ENCODE data around the gene TRIM24. TPM values are rescaled to one million over a fixed set of nuclear protein-coding genes. Genes with fewer than 3 reads are reported as not detected.
"Not testable (repeated sequence)": the region's sequence is repeated elsewhere in the genome, so short reads cannot be mapped to it uniquely, and the experiment has no call there.

Gene TRIM24
- total and polyA plus RNA-seq, 3 donors from 2014 or later: 38.7 to 63.2 (median 55.9) TPM

DNA sequence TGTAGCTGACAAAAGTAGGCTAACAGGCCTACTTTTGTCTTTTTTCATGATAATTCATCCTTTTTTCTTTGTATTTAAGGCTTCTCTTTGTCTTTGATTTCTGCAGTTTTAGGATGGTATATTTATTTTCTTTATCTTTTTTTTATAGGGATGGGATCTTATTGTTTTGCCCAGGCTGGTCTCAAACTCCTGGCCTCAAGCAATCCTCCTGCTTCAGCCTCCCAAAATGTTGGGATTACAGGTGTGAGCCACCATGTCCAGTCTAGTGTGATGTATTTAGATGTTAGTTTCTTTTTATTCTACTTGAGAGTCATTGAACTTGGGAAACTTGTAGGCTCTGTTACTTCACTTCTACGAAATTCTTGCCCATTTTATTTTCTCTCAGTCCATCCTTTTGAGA lies 35.4 kb downstream of the TRIM24 start:
- Histone ChIP-seq H3K9me3 (no peaks in the 10 kb centered on the region), H3K36me3 (ENCODE audit: low read depth, missing control alignments) (no peaks in the 10 kb centered on the region), H3K4me1 (no peaks in the 10 kb centered on the region), H3K27me3 (no peaks in the 10 kb centered on the region), H3K4me3 (no peak overlapping the region), H3K27ac (no peak overlapping the region)
- no peak for DNase-seq
- 86 to 87% methylated on average over 1 of the region's 1 CpG for WGBS, 2 donors
- TF ChIP-seq, protein P1, sequence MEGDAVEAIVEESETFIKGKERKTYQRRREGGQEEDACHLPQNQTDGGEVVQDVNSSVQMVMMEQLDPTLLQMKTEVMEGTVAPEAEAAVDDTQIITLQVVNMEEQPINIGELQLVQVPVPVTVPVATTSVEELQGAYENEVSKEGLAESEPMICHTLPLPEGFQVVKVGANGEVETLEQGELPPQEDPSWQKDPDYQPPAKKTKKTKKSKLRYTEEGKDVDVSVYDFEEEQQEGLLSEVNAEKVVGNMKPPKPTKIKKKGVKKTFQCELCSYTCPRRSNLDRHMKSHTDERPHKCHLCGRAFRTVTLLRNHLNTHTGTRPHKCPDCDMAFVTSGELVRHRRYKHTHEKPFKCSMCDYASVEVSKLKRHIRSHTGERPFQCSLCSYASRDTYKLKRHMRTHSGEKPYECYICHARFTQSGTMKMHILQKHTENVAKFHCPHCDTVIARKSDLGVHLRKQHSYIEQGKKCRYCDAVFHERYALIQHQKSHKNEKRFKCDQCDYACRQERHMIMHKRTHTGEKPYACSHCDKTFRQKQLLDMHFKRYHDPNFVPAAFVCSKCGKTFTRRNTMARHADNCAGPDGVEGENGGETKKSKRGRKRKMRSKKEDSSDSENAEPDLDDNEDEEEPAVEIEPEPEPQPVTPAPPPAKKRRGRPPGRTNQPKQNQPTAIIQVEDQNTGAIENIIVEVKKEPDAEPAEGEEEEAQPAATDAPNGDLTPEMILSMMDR (IDR thresholded peaks at IDR 0.05): no peak
- no peak for TF ChIP-seq POLR2A (IDR thresholded peaks at IDR 0.05)
- intact Hi-C loops (cut with DNase I; ENCODE audit: low total_unique reads): no loop called here

- 80 to 88% methylated on average over 3 of the region's 3 CpGs for whole genome bisulfite sequencing, 2 donors
- DNase-seq: no peak
- TF ChIP-seq, protein P1 (IDR thresholded peaks at IDR 0.05): no peak
- TF ChIP-seq POLR2A (IDR thresholded peaks at IDR 0.05): no peak
- intact Hi-C loops (cut with DNase I; ENCODE audit: low total_unique reads): no loop called here
- Histone ChIP-seq H3K9me3 (no peaks in the 10 kb centered on the region), H3K27me3 (no peaks in the 10 kb centered on the region), H3K27ac (no peak overlapping the region), H3K4me1 (no peaks in the 10 kb centered on the region), H3K4me3 (no peak overlapping the region), H3K36me3 (ENCODE audit: low read depth, missing control alignments) (no peaks in the 10 kb centered on the region)
Measured at GRCh38 chr7:138499340-138499739, 39.3 kb downstream of the TRIM24 start.

GRCh38 chr7:138500303-138500702 lies 40.2 kb downstream of the TRIM24 start:
- 93 to 95% methylated on average over 2 of the region's 2 CpGs for WGBS, 2 donors
- H3K27me3 ChIP-seq; H3K4me1 ChIP-seq; DNase-seq; H3K9me3 ChIP-seq; H3K36me3 ChIP-seq (ENCODE audit: low read depth, missing control alignments); intact Hi-C loops (cut with DNase I; ENCODE audit: low total_unique reads); H3K27ac ChIP-seq; H3K4me3 ChIP-seq: not testable (repeated sequence)

DNA sequence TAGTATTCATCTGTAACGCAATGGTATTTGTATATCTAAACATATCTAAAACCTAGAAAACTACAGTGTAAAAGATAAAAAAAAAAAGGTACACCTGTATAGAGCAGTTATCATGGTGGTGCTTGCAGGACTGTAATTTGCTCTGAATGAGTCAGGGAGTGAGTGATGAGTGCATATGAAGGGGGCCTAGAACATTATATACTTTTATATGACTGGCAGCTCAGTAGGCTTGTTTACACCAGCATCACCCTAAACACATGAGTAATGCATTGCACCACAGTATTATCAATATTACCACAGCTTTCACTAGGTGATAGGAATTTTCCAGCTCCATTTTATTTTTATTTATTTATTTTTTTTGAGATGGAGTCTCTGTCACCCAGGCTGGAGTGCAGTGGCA lies 40.8 kb downstream of the TRIM24 start:
- intact Hi-C loops (cut with DNase I; ENCODE audit: low total_unique reads): no loop called here
- DNase-seq: no peak
- Histone ChIP-seq H3K27me3 (no peaks in the 10 kb centered on the region), H3K4me3 (no peak overlapping the region), H3K36me3 (ENCODE audit: low read depth, missing control alignments) (no peaks in the 10 kb centered on the region), H3K4me1 (no peaks in the 10 kb centered on the region), H3K9me3 (no peaks in the 10 kb centered on the region), H3K27ac (no peak overlapping the region)
- 71 to 89% methylated on average over 1 of the region's 1 CpG for WGBS, 2 donors
- TF ChIP-seq POLR2A (IDR thresholded peaks at IDR 0.05): no peak
- TF ChIP-seq, protein P1 (IDR thresholded peaks at IDR 0.05): no peak

GRCh38 chr7:138502023-138502767 lies 42.1 kb downstream of the TRIM24 start:
- 89% methylated on average over 4 of the region's 4 CpGs for WGBS, 2 donors
- H3K4me1 ChIP-seq: no peaks in the 10 kb centered on the region
- intact Hi-C loops (cut with DNase I; ENCODE audit: low total_unique reads): no loop called here

More at GRCh38 chr7:138502023-138502767, 42.1 kb downstream of the TRIM24 start:
- Histone ChIP-seq H3K9me3 (no peaks in the 10 kb centered on the region), H3K4me3 (no peak overlapping the region), H3K36me3 (ENCODE audit: low read depth, missing control alignments) (no peaks in the 10 kb centered on the region), H3K27ac (no peak overlapping the region), H3K27me3 (no peaks in the 10 kb centered on the region)
- DNase-seq: no peak
- TF ChIP-seq POLR2A (IDR thresholded peaks at IDR 0.05): no peak
- TF ChIP-seq, protein P1 (IDR thresholded peaks at IDR 0.05): no peak

All from testis (tissue), 3 donors.